T47D (cell line): ENCODE data around the gene ACKR2.

Experiments
- DNase-seq, 2 experiments: peaks; one replicate each; pipeline versions ENCODE4 v3.0.0 to v3.0.0-alpha.2; 2011 to 2012; ENCODE audit warnings: low read depth in 1 of 2, low spot score in 1 of 2
- JUND ChIP-seq: IDR thresholded peaks from 2 replicates; pipeline ENCODE4 v1.6.1; 2012; ENCODE audit warnings: low read depth
- in situ Hi-C: cut with HindIII; loops from 2 replicates; pipeline ENCODE4 v1.10.0; 2016; ENCODE audit warnings: low sequenced_read_pairs, low pct_unique_long_range_greater_than_20kb

Gene ACKR2

GRCh38 chr3:42914771-42915515 is 105.7 kb downstream of the ACKR2 start:
- in situ Hi-C loops = no loop called here
- DNase-seq = no peak
- no peak for TF ChIP-seq JUND
